SH-SY5Y (cell line): ENCODE measurements around the gene KLK3.

ENCODE experiments used
- GATA2 ChIP-seq: IDR thresholded peaks from 2 replicates; pipeline ENCODE4 v1.6.1; 2011; ENCODE audit warnings: mild to moderate bottlenecking, low read depth, low read length
- GATA3 ChIP-seq: IDR thresholded peaks from 2 replicates; pipeline ENCODE4 v1.6.1; 2011; ENCODE audit warnings: low read depth, mild to moderate bottlenecking, low read length, moderate library complexity

Gene KLK3

GRCh38 chr19:50837300-50837699 is 17.4 kb upstream of the KLK3 start:
- TF ChIP-seq GATA2, result no peak
- TF ChIP-seq GATA3, result no peak

GRCh38 chr19:50838239-50838638 is 16.5 kb upstream of the KLK3 start:
- TF ChIP-seq GATA2 (no peak), GATA3 (no peak)

DNA sequence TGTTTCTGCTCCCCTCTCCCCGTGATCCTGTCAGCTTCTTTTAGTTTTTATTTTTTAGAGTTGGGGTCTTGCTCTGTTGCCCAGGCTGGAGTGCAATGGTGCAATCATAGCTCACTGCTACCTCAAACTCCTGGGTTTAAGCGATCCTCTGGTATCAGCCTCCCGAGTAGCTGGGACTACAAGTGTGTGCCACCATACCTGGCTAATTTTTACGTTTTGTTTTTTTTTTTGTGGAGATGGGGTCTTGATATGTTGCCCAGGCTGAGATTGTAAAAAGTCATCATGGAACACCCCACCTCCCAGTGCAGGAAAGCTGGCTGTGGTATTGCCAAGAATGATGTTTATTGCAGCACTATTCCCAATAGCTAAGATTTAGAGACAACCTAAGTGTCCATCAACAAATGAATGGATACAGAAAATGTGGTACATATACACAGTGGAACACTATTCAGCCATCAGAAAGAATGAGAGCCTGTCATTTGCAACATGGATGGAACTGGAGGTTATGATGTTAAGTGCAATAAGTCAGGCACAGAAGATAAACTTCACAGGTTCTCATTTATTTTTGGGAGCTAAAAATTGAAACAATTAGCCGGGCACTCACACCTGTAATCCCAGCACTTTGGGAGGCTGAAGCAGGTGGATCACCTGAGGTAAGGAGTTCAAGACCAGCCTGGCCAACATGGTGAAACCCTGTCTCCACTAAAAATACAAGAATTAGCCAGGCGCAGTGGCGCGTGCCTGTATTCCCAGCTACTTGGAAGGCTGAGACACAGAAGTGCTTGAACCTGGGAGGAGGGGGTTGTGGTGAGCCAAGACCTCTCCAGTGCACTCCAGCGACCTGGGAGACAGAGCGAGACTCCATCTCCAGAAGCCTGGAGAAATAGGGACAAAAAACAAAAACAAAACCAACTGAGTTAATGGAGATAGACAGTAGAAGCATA is 14.7 kb upstream of the KLK3 start:
- TF ChIP-seq GATA3, result no peak
- TF ChIP-seq GATA2, result no peak

GRCh38 chr19:50842130-50842529 is 12.6 kb upstream of the KLK3 start:
- no peak for TF ChIP-seq GATA2
- TF ChIP-seq GATA3, result no peak

DNA sequence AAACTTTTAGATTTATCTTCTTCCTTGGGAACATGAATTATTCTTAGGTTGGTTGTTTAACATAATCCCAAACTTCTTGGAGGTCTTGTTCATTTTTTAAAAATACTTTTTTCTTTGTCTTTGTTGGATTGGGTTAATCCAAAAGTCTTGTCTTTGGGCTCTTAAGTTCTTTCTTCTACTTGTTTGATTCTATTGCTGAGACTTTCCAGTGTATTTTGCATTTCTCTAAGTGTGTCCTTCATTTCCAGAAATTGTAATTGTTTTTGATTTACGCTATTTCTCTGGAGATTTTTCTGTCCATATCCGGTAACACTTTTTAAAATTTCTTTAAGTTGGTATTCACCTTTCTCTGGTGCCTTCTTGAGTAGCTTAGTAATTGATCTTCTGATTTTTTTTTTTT is 11.5 kb upstream of the KLK3 start:
- no peak for TF ChIP-seq GATA3

- TF ChIP-seq GATA2 (no peak), GATA3 (no peak)
Observed at GRCh38 chr19:50843701-50844221, 11.0 kb upstream of the KLK3 start.

DNA sequence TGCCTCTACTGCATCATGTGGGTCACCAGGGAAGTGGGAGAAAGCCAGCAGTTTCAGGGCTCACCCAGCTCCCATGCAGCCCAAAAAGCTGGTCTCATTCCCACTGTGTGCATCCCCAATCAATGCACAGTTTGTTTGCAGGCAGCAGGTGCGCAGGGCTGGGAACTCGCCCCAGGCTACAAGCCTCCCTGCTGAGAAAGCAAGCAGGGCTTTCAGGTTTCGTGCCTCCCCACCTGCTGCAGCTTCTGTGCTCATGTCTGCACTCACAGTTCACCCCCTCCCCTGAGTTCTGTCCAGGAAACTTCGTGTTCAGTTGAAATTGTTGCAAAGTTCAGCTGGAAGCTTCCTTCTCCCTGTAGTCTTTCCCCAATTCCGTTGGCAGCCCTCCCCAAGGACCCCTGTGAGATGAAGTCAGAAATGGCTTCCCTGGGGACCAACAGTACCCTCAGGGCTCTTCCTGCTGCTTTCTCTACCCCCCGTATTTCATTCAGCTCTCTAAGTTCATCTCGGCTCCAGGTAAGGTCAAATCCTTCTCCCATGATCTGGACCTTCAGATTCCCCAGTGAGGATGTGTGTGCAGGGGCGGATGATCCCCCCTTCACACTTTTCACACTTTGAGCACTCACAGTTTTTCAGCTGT is 10.3 kb upstream of the KLK3 start:
- TF ChIP-seq GATA2 (no peak), GATA3 (no peak)

DNA sequence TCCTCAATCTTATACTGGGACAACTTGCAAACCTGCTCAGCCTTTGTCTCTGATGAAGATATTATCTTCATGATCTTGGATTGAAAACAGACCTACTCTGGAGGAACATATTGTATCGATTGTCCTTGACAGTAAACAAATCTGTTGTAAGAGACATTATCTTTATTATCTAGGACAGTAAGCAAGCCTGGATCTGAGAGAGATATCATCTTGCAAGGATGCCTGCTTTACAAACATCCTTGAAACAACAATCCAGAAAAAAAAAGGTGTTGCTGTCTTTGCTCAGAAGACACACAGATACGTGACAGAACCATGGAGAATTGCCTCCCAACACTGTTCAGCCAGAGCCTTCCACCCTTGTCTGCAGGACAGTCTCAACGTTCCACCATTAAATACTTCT is 4.0 kb upstream of the KLK3 start:
- TF ChIP-seq GATA3 (0 out of 2 replicates have a peak, but pooled peaks have one; percentile 23), GATA2 (no peak; the same call in 1 of the 2 replicates)

DNA sequence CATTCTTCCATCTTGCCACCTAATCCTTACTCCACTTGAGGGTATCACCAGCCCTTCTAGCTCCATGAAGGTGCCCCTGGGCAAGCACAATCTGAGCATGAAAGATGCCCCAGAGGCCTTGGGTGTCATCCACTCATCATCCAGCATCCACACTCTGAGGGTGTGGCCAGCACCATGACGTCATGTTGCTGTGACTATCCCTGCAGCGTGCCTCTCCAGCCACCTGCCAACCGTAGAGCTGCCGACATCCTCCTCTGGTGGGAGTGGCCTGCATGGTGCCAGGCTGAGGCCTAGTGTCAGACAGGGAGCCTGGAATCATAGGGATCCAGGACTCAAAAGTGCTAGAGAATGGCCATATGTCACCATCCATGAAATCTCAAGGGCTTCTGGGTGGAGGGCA is 3.1 kb upstream of the KLK3 start:
- TF ChIP-seq GATA2 (no peak), GATA3 (no peak)

DNA sequence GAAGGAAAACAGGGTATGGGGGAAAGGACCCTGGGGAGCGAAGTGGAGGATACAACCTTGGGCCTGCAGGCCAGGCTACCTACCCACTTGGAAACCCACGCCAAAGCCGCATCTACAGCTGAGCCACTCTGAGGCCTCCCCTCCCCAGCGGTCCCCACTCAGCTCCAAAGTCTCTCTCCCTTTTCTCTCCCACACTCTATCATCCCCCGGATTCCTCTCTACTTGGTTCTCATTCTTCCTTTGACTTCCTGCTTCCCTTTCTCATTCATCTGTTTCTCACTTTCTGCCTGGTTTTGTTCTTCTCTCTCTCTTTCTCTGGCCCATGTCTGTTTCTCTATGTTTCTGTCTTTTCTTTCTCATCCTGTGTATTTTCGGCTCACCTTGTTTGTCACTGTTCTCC is 2.7 kb downstream of the KLK3 start:
- no peak for TF ChIP-seq GATA2
- no peak for TF ChIP-seq GATA3

DNA sequence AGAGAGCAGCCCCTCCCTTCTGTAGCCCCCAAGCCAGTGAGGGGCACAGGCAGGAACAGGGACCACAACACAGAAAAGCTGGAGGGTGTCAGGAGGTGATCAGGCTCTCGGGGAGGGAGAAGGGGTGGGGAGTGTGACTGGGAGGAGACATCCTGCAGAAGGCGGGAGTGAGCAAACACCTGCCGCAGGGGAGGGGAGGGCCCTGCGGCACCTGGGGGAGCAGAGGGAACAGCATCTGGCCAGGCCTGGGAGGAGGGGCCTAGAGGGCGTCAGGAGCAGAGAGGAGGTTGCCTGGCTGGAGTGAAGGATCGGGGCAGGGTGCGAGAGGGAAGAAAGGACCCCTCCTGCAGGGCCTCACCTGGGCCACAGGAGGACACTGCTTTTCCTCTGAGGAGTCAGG is 4.2 kb downstream of the KLK3 start:
- TF ChIP-seq GATA2 (no peak), GATA3 (no peak)

GRCh38 chr19:50859849-50860248 is 5.1 kb downstream of the KLK3 start:
- TF ChIP-seq GATA3, result no peak
- TF ChIP-seq GATA2, result no peak

DNA sequence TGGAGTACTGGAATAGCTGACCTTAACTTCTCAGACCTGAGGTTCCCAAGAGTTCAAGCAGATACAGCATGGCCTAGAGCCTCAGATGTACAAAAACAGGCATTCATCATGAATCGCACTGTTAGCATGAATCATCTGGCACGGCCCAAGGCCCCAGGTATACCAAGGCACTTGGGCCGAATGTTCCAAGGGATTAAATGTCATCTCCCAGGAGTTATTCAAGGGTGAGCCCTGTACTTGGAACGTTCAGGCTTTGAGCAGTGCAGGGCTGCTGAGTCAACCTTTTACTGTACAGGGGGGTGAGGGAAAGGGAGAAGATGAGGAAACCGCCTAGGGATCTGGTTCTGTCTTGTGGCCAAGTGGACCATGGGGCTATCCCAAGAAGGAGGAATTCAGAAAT is 6.3 kb downstream of the KLK3 start:
- TF ChIP-seq GATA3, result no peak
- no peak for TF ChIP-seq GATA2

GRCh38 chr19:50861496-50862286 is 7.0 kb downstream of the KLK3 start:
- TF ChIP-seq GATA2, result no peak
- no peak for TF ChIP-seq GATA3
